ENCODE data around the gene FGF2.
"Not testable (repeated sequence)": the region's sequence is repeated elsewhere in the genome, so short reads cannot be mapped to it uniquely, and the experiment has no call there.

FGF2 gene

GRCh38 chr4:122847931-122848330 is 21.3 kb downstream of the FGF2 start:
- DNase-seq (ENCODE audit: low read depth), result no peak

- DNase-seq (ENCODE audit: low read depth), result not testable (repeated sequence)
Measured at GRCh38 chr4:122849789-122850188, 23.2 kb downstream of the FGF2 start.

- no peak for DNase-seq (ENCODE audit: low read depth)
Measured at GRCh38 chr4:122851568-122851967, 24.9 kb downstream of the FGF2 start.

GRCh38 chr4:122854447-122855352 is 28.1 kb downstream of the FGF2 start:
- DNase-seq (ENCODE audit: low read depth), result no peak

- DNase-seq (ENCODE audit: low read depth), result no peak
Measured at GRCh38 chr4:122855353-122855890, 28.8 kb downstream of the FGF2 start.

- no peak for DNase-seq (ENCODE audit: low read depth)
Measured at GRCh38 chr4:122857160-122857559, 30.5 kb downstream of the FGF2 start.

- DNase-seq (ENCODE audit: low read depth), result no peak
Measured at GRCh38 chr4:122858705-122859104, 32.1 kb downstream of the FGF2 start.

- no peak for DNase-seq (ENCODE audit: low read depth)
Measured at GRCh38 chr4:122861172-122861943, 34.7 kb downstream of the FGF2 start.

GRCh38 chr4:122863639-122864038 is 37.0 kb downstream of the FGF2 start:
- DNase-seq (ENCODE audit: low read depth), result no peak

GRCh38 chr4:122865425-122865824 is 38.8 kb downstream of the FGF2 start:
- DNase-seq (ENCODE audit: low read depth), result no peak

- not testable (repeated sequence) for DNase-seq (ENCODE audit: low read depth)
Measured at GRCh38 chr4:122868235-122868634, 41.6 kb downstream of the FGF2 start.

- DNase-seq (ENCODE audit: low read depth), result no peak
Measured at GRCh38 chr4:122873146-122873545, 46.5 kb downstream of the FGF2 start.

- no peak for DNase-seq (ENCODE audit: low read depth)
Measured at GRCh38 chr4:122873821-122874593, 47.4 kb downstream of the FGF2 start.

- no peak for DNase-seq (ENCODE audit: low read depth)
Measured at GRCh38 chr4:122875949-122876348, 49.3 kb downstream of the FGF2 start.

- DNase-seq (ENCODE audit: low read depth), result no peak
Measured at GRCh38 chr4:122876456-122876855, 49.8 kb downstream of the FGF2 start.

- DNase-seq (ENCODE audit: low read depth), result no peak
Measured at GRCh38 chr4:122879001-122879400, 52.4 kb downstream of the FGF2 start.

- no peak for DNase-seq (ENCODE audit: low read depth)
Measured at GRCh38 chr4:122882857-122883735, 56.5 kb downstream of the FGF2 start.

- no peak for DNase-seq (ENCODE audit: low read depth)
Measured at GRCh38 chr4:122884499-122884898, 57.9 kb downstream of the FGF2 start.

- no peak for DNase-seq (ENCODE audit: low read depth)
Measured at GRCh38 chr4:122889726-122890125, 63.1 kb downstream of the FGF2 start.

- no peak for DNase-seq (ENCODE audit: low read depth)
Measured at GRCh38 chr4:122890147-122890795, 63.6 kb downstream of the FGF2 start.

GRCh38 chr4:122894827-122895226 is 68.2 kb downstream of the FGF2 start:
- no peak for DNase-seq (ENCODE audit: low read depth)
